Heart left ventricle (tissue), 13 donors: ENCODE measurements around the gene EHMT2.

ENCODE experiments used
- CTCF ChIP-seq, 12 donors: fragments of 200-600 bp; sonication (generic) in 4 of 12; IDR thresholded peaks; one replicate each; pipeline versions ENCODE4 v1.5.0 to v1.8.0; 2018 to 2022; ENCODE audit warnings: antibody characterized with exemption in 12 of 12, mild to moderate bottlenecking in 5 of 12
- POLR2A ChIP-seq, 2 donors: fragments of 450-650 bp; IDR thresholded peaks; one replicate each; pipeline ENCODE4 v1.6.1; 2017; ENCODE audit warnings: antibody characterized with exemption in 2 of 2, mild to moderate bottlenecking in 2 of 2, moderate library complexity in 2 of 2
- donor health status: ischemic (EF 13 %, LVEDD 7.1; RV severe dilation, severe dysfunction).
- donor health status: DM: no; HTN: yes; CAD: no.
- donor health status: DM: no; HTN: no; CAD: no.
- donor health status: ischemic (EF 25% LVEDD 6.9; RV normal size, moderate dysfunction).
- donor health status: ischemic (EF 25% LVEDD 5.7; RV mildly dilated, moderate dysfunction).
- donor health status: ischemic (EF 35%, LVEDD 5.7; RV mildly dilated, moderate dysfunction).
- donor health status: nonischemic (EF 11% LVEDD 7.7; RV severe dilation, severe dysfunction).
- donor health status: DM: yes; HTN: yes; CAD: no.
- donor health status: PGD.
- donor health status: ischemic (EF 29% LVEDD 5.4; RV normal size, mild dysfunction).
- donor health status: nonischemic (EF 23%, LVEDD 6.1; RV moderate dilation, normal function).

GRCh38 chr6:31935021-31935420 is 37.5 kb upstream of the EHMT2 start:
- TF ChIP-seq CTCF (IDR thresholded peaks at IDR 0.05) (no peak), POLR2A (IDR thresholded peaks at IDR 0.05) (no peak)
